ENCODE results near the gene GDF2. TPM values are rescaled to one million over a fixed set of nuclear protein-coding genes. Genes with fewer than 3 reads are reported as not detected.

The GDF2 gene
- total and polyA plus RNA-seq, 2 experiments from 2014 or later, result 0.39 TPM; not detected in 1

- H3K4me1 ChIP-seq (ENCODE audit: insufficient read depth), result peaks cover 4% of the 10 kb centered on the region
- no peaks in the 10 kb centered on the region for H4K20me1 ChIP-seq (ENCODE audit: insufficient read depth, poor library complexity, severe bottlenecking)
- H2AFZ ChIP-seq, result no peak overlapping the region
- no peaks in the 10 kb centered on the region for H3K79me2 ChIP-seq
- no peak overlapping the region for H3K4me2 ChIP-seq
- peaks cover 11% of the 10 kb centered on the region for H3K27me3 ChIP-seq
- no peaks in the 10 kb centered on the region for H3K9me3 ChIP-seq (ENCODE audit: low read depth)
- DNase-seq (ENCODE audit: low spot score), result no peak
- 96% methylated on average over 30 of the region's 30 CpGs for WGBS (ENCODE audit: low lambda C conversion rate, missing lambda C conversion rate)
- no peak overlapping the region for H3K27ac ChIP-seq
- TF ChIP-seq CTCF (IDR thresholded peaks at IDR 0.05; ENCODE audit: poor library complexity), result no peak
- TF ChIP-seq EZH2 (IDR thresholded peaks at IDR 0.05; ENCODE audit: borderline replicate concordance), result no peak
- no peak for TF ChIP-seq EZH2phosphoT487 (IDR thresholded peaks at IDR 0.05; ENCODE audit: low read depth, severe bottlenecking, unreplicated experiment)
- no peaks in the 10 kb centered on the region for H3K9me2 ChIP-seq (replicated peaks; ENCODE audit: insufficient read depth)
- no peaks in the 10 kb centered on the region for H3K36me3 ChIP-seq (replicated peaks; ENCODE audit: insufficient read depth, low read depth)
- H3K4me3 ChIP-seq, result no peak overlapping the region
Observed at GRCh38 chr10:47325303-47326291, 3.3 kb downstream of the GDF2 start.

GRCh38 chr10:47326306-47326926, 4.2 kb downstream of the GDF2 start:
- TF ChIP-seq EZH2phosphoT487 (IDR thresholded peaks at IDR 0.05; ENCODE audit: low read depth, severe bottlenecking, unreplicated experiment) (no peak), CTCF (IDR thresholded peaks at IDR 0.05; ENCODE audit: poor library complexity) (no peak), EZH2 (IDR thresholded peaks at IDR 0.05; ENCODE audit: borderline replicate concordance) (no peak)
- Histone ChIP-seq H3K4me3 (no peak overlapping the region), H3K4me1 (ENCODE audit: insufficient read depth) (peaks cover 5% of the 10 kb centered on the region), H3K79me2 (no peaks in the 10 kb centered on the region), H3K36me3 (replicated peaks; ENCODE audit: insufficient read depth, low read depth) (no peaks in the 10 kb centered on the region), H3K27ac (no peak overlapping the region), H2AFZ (no peak overlapping the region), H3K4me2 (no peak overlapping the region), H3K9me2 (replicated peaks; ENCODE audit: insufficient read depth) (no peaks in the 10 kb centered on the region), H3K9me3 (ENCODE audit: low read depth) (no peaks in the 10 kb centered on the region), H4K20me1 (ENCODE audit: insufficient read depth, poor library complexity, severe bottlenecking) (no peaks in the 10 kb centered on the region), H3K27me3 (peaks cover 11% of the 10 kb centered on the region)
- WGBS (ENCODE audit: low lambda C conversion rate, missing lambda C conversion rate), result 80% methylated on average over 5 of the region's 5 CpGs
- DNase-seq (ENCODE audit: low spot score), result no peak

- Histone ChIP-seq H2AFZ (no peak overlapping the region), H3K27ac (no peak overlapping the region), H3K4me2 (no peak overlapping the region), H3K36me3 (replicated peaks; ENCODE audit: insufficient read depth, low read depth) (no peaks in the 10 kb centered on the region), H3K27me3 (peaks cover 11% of the 10 kb centered on the region), H4K20me1 (ENCODE audit: insufficient read depth, poor library complexity, severe bottlenecking) (no peaks in the 10 kb centered on the region), H3K4me3 (no peak overlapping the region), H3K79me2 (no peaks in the 10 kb centered on the region), H3K4me1 (ENCODE audit: insufficient read depth) (peaks cover 5% of the 10 kb centered on the region), H3K9me2 (replicated peaks; ENCODE audit: insufficient read depth) (no peaks in the 10 kb centered on the region), H3K9me3 (ENCODE audit: low read depth) (no peaks in the 10 kb centered on the region)
- TF ChIP-seq EZH2phosphoT487 (IDR thresholded peaks at IDR 0.05; ENCODE audit: low read depth, severe bottlenecking, unreplicated experiment) (no peak), EZH2 (IDR thresholded peaks at IDR 0.05; ENCODE audit: borderline replicate concordance) (no peak), CTCF (IDR thresholded peaks at IDR 0.05; ENCODE audit: poor library complexity) (no peak)
- no peak for DNase-seq (ENCODE audit: low spot score)
- WGBS (ENCODE audit: low lambda C conversion rate, missing lambda C conversion rate), result 78% methylated on average over 11 of the region's 11 CpGs
Observed at GRCh38 chr10:47326927-47327330, 4.7 kb downstream of the GDF2 start.
